ENCODE data around the gene SLF1. TPM values are rescaled to one million over a fixed set of nuclear protein-coding genes. Genes with fewer than 3 reads are reported as not detected.
"Not testable (repeated sequence)": the region's sequence is repeated elsewhere in the genome, so short reads cannot be mapped to it uniquely, and the experiment has no call there.

SLF1 gene
- total RNA-seq = 10 to 100 TPM; 22.0 to 32.4 TPM
- 17.7 TPM for polyA plus RNA-seq (2013, experiment 1 of 2)
- 15.6 TPM for polyA plus RNA-seq (2013, experiment 2 of 2)
- long read RNA-seq, experiment 1, full-length matches to known transcripts = 5 of 11 reads
- long read RNA-seq, experiment 1, partial matches to known transcripts = 0 of 11 reads
- long read RNA-seq, experiment 1, other reads (novel, unspliced or antisense) = 6 of 11 reads
- long read RNA-seq, experiment 2, full-length matches to known transcripts = 46 of 72 reads
- long read RNA-seq, experiment 2, partial matches to known transcripts = 5 of 72 reads
- long read RNA-seq, experiment 2, other reads (novel, unspliced or antisense) = 21 of 72 reads
- long read RNA-seq, experiment 3, full-length matches to known transcripts = 8 of 36 reads
- long read RNA-seq, experiment 3, partial matches to known transcripts = 18 of 36 reads
- long read RNA-seq, experiment 3, other reads (novel, unspliced or antisense) = 10 of 36 reads
- long read RNA-seq, experiment 4, full-length matches to known transcripts = 1 of 67 reads
- long read RNA-seq, experiment 4, partial matches to known transcripts = 63 of 67 reads
- long read RNA-seq, experiment 4, other reads (novel, unspliced or antisense) = 3 of 67 reads

DNA sequence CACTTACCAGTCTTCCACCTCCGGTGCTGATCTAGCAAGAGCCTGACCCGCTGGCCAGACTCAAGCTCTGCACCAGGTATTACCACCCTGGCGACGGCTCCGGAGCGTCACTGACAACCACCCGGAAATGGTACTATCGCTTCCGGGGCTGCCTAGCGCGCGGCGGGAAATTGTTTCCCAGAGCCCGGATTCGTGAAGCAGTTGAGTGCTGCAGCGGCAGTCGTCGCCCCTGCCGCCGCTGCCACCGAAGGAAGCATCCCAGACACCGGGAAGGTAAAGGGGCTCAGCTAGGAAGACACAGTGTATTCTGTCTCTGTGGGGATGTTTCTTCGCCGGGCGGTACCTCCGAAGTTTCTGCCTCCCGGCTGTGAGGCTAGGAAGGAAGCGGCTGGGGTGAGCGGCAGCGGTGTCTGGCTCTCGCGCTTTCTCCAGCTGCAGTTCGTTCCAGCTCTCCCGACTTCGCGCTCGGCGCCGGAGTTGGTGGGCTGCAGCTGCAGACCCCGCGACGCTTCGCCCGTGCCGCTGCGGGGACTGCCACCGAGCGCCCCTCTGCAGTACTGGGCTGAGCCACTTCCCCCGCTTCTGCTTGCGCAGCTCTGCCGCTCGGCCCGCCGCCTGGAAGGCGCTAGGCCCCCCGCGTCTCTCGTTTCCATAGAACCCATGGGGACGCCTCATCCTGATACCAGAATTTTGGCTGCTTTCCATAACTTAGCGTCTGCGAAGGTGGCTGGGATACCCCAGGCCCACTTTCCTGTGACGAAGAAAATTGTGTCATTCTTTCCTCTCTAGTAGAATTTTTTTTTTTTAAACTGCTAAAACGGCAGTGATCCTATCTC is at the start of gene SLF1, which contains the start of gene KIAA0825:
TSS of gene SLF1 (plus strand) at position 177 of the 836 bp plus-strand sequence. CDS start 10,142 bp downstream, outside the sequence.
TSS of gene KIAA0825 (minus strand) at position 112 of the 836 bp plus-strand sequence. CDS start 81,478 bp downstream, outside the sequence.
- peak within 1 kb of the TSS; percentile 84 for H3K4me3 Mint-ChIP-seq
- peak within 1 kb of the TSS; percentile 94 for H3K27ac Mint-ChIP-seq
- Histone ChIP-seq H3K27me3 (ENCODE audit: control insufficient read depth, insufficient read depth, low read length, poor library complexity, severe bottlenecking) (no peaks in the 10 kb centered on the region), H3K27ac (ENCODE audit: low read depth, low read length) (peak within 1 kb of the TSS; percentile 85), H3K36me3 (ENCODE audit: control insufficient read depth, insufficient read depth, low read length) (no peaks in the 10 kb centered on the region), H3K4me1 (ENCODE audit: control insufficient read depth, insufficient read depth, low read length) (no peaks in the 10 kb centered on the region), H3K4me3 (ENCODE audit: low read length) (peak within 1 kb of the TSS; percentile 98), H3K9me3 (ENCODE audit: control insufficient read depth, low read length) (no peaks in the 10 kb centered on the region), H3K9ac (ENCODE audit: extremely low read depth, low read length, poor library complexity, severe bottlenecking) (peak within 1 kb of the TSS; percentile 80)
- no peak for TF ChIP-seq CTCF (conservative IDR thresholded peaks at IDR 0.05)
- 0% methylated on average over 27 to 63 of the region's 63 CpGs for WGBS, 2 experiments (ENCODE audit: insufficient coverage in 1 of 2, insufficient read length in 1 of 2)
- no peaks in the 10 kb centered on the region for H3K36me3 Mint-ChIP-seq (ENCODE audit: low read depth)
- H3K9me3 Mint-ChIP-seq = no peaks in the 10 kb centered on the region
- no peaks in the 10 kb centered on the region for H3K27me3 Mint-ChIP-seq (ENCODE audit: insufficient read depth)
- H3K4me1 Mint-ChIP-seq = peaks cover 22% of the 10 kb centered on the region
- DNase-seq = peak; percentile 98

- H3K27ac Mint-ChIP-seq = no peak overlapping the region
- H3K9me3 ChIP-seq (ENCODE audit: control insufficient read depth, low read length) = peaks cover 19% of the 10 kb centered on the region
- no peak for TF ChIP-seq CTCF (conservative IDR thresholded peaks at IDR 0.05)
- peaks cover 24% of the 10 kb centered on the region for H3K9me3 Mint-ChIP-seq
- peaks cover 13% of the 10 kb centered on the region for H3K36me3 ChIP-seq (ENCODE audit: control insufficient read depth, insufficient read depth, low read length)
- no peaks in the 10 kb centered on the region for H3K27me3 ChIP-seq (ENCODE audit: control insufficient read depth, insufficient read depth, low read length, poor library complexity, severe bottlenecking)
- DNase-seq = no peak
- peaks cover 10% of the 10 kb centered on the region for H3K36me3 Mint-ChIP-seq (ENCODE audit: low read depth)
- H3K4me3 Mint-ChIP-seq = no peak overlapping the region
- H3K9ac ChIP-seq (ENCODE audit: extremely low read depth, low read length, poor library complexity, severe bottlenecking) = no peak overlapping the region
- no peaks in the 10 kb centered on the region for H3K27me3 Mint-ChIP-seq (ENCODE audit: insufficient read depth)
- no peak overlapping the region for H3K4me3 ChIP-seq (ENCODE audit: low read length)
- no peak overlapping the region for H3K27ac ChIP-seq (ENCODE audit: low read depth, low read length)
- H3K4me1 Mint-ChIP-seq = peaks cover 5% of the 10 kb centered on the region
- peaks cover 2% of the 10 kb centered on the region for H3K4me1 ChIP-seq (ENCODE audit: control insufficient read depth, insufficient read depth, low read length)
These were observed 47.1 kb upstream of the SLF1 start for GRCh38 chr5:94571415-94571814.

DNA sequence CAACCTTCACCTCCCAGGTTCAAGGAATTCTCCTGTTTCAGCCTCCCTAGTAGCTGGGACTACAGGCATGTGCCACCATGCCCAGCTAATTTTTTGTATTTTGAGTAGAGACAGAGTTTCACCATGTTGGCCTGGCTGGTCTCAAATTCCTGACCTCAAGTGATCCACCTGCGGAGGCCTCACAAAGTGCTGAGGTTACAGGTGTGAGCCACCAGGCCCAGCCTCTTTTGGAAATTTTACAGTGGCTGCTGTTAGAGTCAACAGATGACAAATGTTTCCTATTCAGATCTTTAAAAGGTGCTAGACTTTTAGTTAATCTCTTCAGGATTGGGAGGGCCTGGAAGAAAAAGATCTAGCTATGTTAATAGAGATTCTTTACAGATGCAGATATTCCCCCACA is 45.1 kb upstream of the SLF1 start:
- DNase-seq = peak; percentile 88
- Mint-ChIP-seq H3K4me1 (peaks cover 15% of the 10 kb centered on the region), H3K27ac (peak overlapping the region; percentile 81), H3K36me3 (ENCODE audit: low read depth) (peaks cover 10% of the 10 kb centered on the region), H3K9me3 (peaks cover 24% of the 10 kb centered on the region)
- H3K27me3 ChIP-seq (ENCODE audit: control insufficient read depth, insufficient read depth, low read length, poor library complexity, severe bottlenecking); H3K27ac ChIP-seq (ENCODE audit: low read depth, low read length); H3K4me1 ChIP-seq (ENCODE audit: control insufficient read depth, insufficient read depth, low read length); H3K4me3 Mint-ChIP-seq; H3K27me3 Mint-ChIP-seq (ENCODE audit: insufficient read depth); H3K4me3 ChIP-seq (ENCODE audit: low read length): not testable (repeated sequence)
- Histone ChIP-seq H3K9me3 (ENCODE audit: control insufficient read depth, low read length) (peaks cover 19% of the 10 kb centered on the region), H3K36me3 (ENCODE audit: control insufficient read depth, insufficient read depth, low read length) (peaks cover 13% of the 10 kb centered on the region), H3K9ac (ENCODE audit: extremely low read depth, low read length, poor library complexity, severe bottlenecking) (peak overlapping the region; percentile 56)
- 26 to 29% methylated on average over 1 of the region's 1 CpG for WGBS, 2 experiments (ENCODE audit: insufficient coverage in 1 of 2, insufficient read length in 1 of 2)
